Measurements from ENCODE around the gene PSEN1. TPM values are rescaled to one million over a fixed set of nuclear protein-coding genes. Genes with fewer than 3 reads are reported as not detected.

The PSEN1 gene
- total and polyA plus RNA-seq, 2 experiments from 2014 or later = 14.6 to 35.7 TPM

- TF ChIP-seq ZNF462 (CRISPR knock-in tag; IDR thresholded peaks at IDR 0.05) = no peak
- no peak for TF ChIP-seq EZH2phosphoT487 (IDR thresholded peaks at IDR 0.05; ENCODE audit: unreplicated experiment)
- TF ChIP-seq CTCF (conservative IDR thresholded peaks at IDR 0.05; ENCODE audit: low read depth in 2 of 2) = no peak
- no peak for TF ChIP-seq POLR2AphosphoS5 (IDR thresholded peaks at IDR 0.05; ENCODE audit: low read depth)
These were observed 103.3 kb downstream of the PSEN1 start (continued) for GRCh38 chr14:73239393-73240241.

- Mint-ChIP-seq H3K27ac (no peak overlapping the region), H3K4me1 (peaks cover 33% of the 10 kb centered on the region), H3K36me3 (ENCODE audit: low read depth) (peaks cover 5% of the 10 kb centered on the region), H3K9me3 (no peaks in the 10 kb centered on the region; the same call in 2 of the 3 replicates), H3K4me3 (no peak overlapping the region), H3K27me3 (ENCODE audit: insufficient read depth, low read depth, poor library complexity) (peaks cover 28% of the 10 kb centered on the region)
- Histone ChIP-seq H3K36me3 (ENCODE audit: insufficient read depth) (no peaks in the 10 kb centered on the region), H3K79me2 (replicated peaks; ENCODE audit: insufficient read depth) (0 out of 2 replicates have a peak, but pooled peaks cover 3% of the 10 kb centered on the region), H3K9me2 (ENCODE audit: insufficient read depth) (no peaks in the 10 kb centered on the region), H3K27ac (ENCODE audit: low read depth) (no peak overlapping the region), H3K4me1 (ENCODE audit: insufficient read depth) (peaks cover 37% of the 10 kb centered on the region), H3K4me2 (peak overlapping the region; percentile 38; the same call in 1 of the 2 replicates), H3K27me3 (ENCODE audit: insufficient read depth) (peaks cover 55% of the 10 kb centered on the region), H2AFZ (no peak overlapping the region), H3K4me3 (no peak overlapping the region), H4K20me1 (replicated peaks; ENCODE audit: insufficient read depth) (peaks cover 3% of the 10 kb centered on the region; the same call in 1 of the 2 replicates), H3F3A (replicated peaks; ENCODE audit: low read depth) (peaks cover 11% of the 10 kb centered on the region)
- DNase-seq (ENCODE audit: low spot score) (no peak), ATAC-seq (no peak)
- TF ChIP-seq CREB1 (CRISPR knock-in tag; IDR thresholded peaks at IDR 0.05; ENCODE audit: low read depth) = no peak
- no peak for TF ChIP-seq ETS1 (IDR thresholded peaks at IDR 0.05)
- no peak for TF ChIP-seq EZH2phosphoT487 (IDR thresholded peaks at IDR 0.05; ENCODE audit: unreplicated experiment)
- TF ChIP-seq JUNB (IDR thresholded peaks at IDR 0.05; ENCODE audit: unreplicated experiment) = no peak
- no peak for TF ChIP-seq STAT1 (IDR thresholded peaks at IDR 0.05; ENCODE audit: unreplicated experiment)
- no peak for TF ChIP-seq POLR2AphosphoS5 (IDR thresholded peaks at IDR 0.05; ENCODE audit: low read depth)
- TF ChIP-seq ZNF331 (CRISPR knock-in tag; IDR thresholded peaks at IDR 0.05; ENCODE audit: low read depth) = no peak
- TF ChIP-seq NANOG (IDR thresholded peaks at IDR 0.05; ENCODE audit: borderline replicate concordance) = no peak
- no peak for TF ChIP-seq CTCF (conservative IDR thresholded peaks at IDR 0.05; ENCODE audit: low read depth in 2 of 2)
- no peak for TF ChIP-seq ZNF114 (CRISPR knock-in tag; IDR thresholded peaks at IDR 0.05)
These were observed 104.6 kb downstream of the PSEN1 start for GRCh38 chr14:73240816-73241480.
